ENCODE results near the gene MBNL2.

The MBNL2 gene

GRCh38 chr13:97194479-97194878 lies 27.7 kb upstream of the MBNL2 start:
- H3K4me1 ChIP-seq (ENCODE audit: low read depth, poor library complexity, severe bottlenecking), result no peaks in the 10 kb centered on the region
- H3K4me2 ChIP-seq, result no peak overlapping the region
- no peak for TF ChIP-seq CTCF (conservative IDR thresholded peaks at IDR 0.05; ENCODE audit: low read depth, low read length)
- H3K9ac ChIP-seq, result no peak overlapping the region
- H4K20me1 ChIP-seq (ENCODE audit: insufficient read depth), result no peaks in the 10 kb centered on the region
- no peak overlapping the region for H3K27ac ChIP-seq
- no peak overlapping the region for H2AFZ ChIP-seq (ENCODE audit: low read depth)
- no peaks in the 10 kb centered on the region for H3K79me2 ChIP-seq (ENCODE audit: insufficient read depth, low read depth)
- H3K27me3 ChIP-seq (ENCODE audit: insufficient read depth, low read depth), result no peaks in the 10 kb centered on the region
- no peaks in the 10 kb centered on the region for H3K36me3 ChIP-seq (ENCODE audit: insufficient read depth)
- H3K4me3 ChIP-seq (IDR thresholded peaks at IDR 0.05; ENCODE audit: insufficient read depth, low read depth, low read length), result no peak overlapping the region

DNA sequence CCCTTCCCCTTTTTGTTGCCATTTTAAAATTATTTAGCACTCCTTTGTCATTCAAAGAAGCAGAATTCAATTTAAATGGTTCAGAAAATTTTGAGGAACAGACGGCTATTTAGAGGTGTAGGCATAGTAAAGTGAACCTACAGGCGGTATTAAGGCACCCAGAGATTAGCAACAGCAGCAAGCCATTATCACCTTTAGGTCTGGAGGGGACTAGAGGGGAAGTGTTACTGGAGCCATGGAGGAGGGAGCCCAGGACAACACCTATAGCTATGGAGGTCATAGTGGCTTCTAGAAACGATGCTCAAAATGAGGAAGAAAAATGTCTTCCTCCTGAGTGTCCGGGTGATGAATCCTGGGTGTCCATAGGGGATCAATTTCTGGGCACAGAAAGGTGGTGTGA lies 25.8 kb upstream of the MBNL2 start:
- H2AFZ ChIP-seq (ENCODE audit: low read depth), result no peak overlapping the region
- H3K4me2 ChIP-seq, result no peak overlapping the region
- H3K36me3 ChIP-seq (ENCODE audit: insufficient read depth), result no peaks in the 10 kb centered on the region
- H3K27me3 ChIP-seq (ENCODE audit: insufficient read depth, low read depth), result no peaks in the 10 kb centered on the region
- no peaks in the 10 kb centered on the region for H3K79me2 ChIP-seq (ENCODE audit: insufficient read depth, low read depth)
- no peaks in the 10 kb centered on the region for H3K4me1 ChIP-seq (ENCODE audit: low read depth, poor library complexity, severe bottlenecking)
- H3K4me3 ChIP-seq (IDR thresholded peaks at IDR 0.05; ENCODE audit: insufficient read depth, low read depth, low read length), result no peak overlapping the region
- H3K27ac ChIP-seq, result no peak overlapping the region
- no peaks in the 10 kb centered on the region for H4K20me1 ChIP-seq (ENCODE audit: insufficient read depth)
- no peak for TF ChIP-seq CTCF (conservative IDR thresholded peaks at IDR 0.05; ENCODE audit: low read depth, low read length)
- no peak overlapping the region for H3K9ac ChIP-seq

GRCh38 chr13:97198753-97199152 lies 23.4 kb upstream of the MBNL2 start:
- no peaks in the 10 kb centered on the region for H3K4me1 ChIP-seq (ENCODE audit: low read depth, poor library complexity, severe bottlenecking)
- H3K27me3 ChIP-seq (ENCODE audit: insufficient read depth, low read depth), result no peaks in the 10 kb centered on the region
- no peak overlapping the region for H2AFZ ChIP-seq (ENCODE audit: low read depth)
- TF ChIP-seq CTCF (conservative IDR thresholded peaks at IDR 0.05; ENCODE audit: low read depth, low read length), result no peak
- H3K4me3 ChIP-seq (IDR thresholded peaks at IDR 0.05; ENCODE audit: insufficient read depth, low read depth, low read length), result no peak overlapping the region
- no peaks in the 10 kb centered on the region for H4K20me1 ChIP-seq (ENCODE audit: insufficient read depth)
- no peak overlapping the region for H3K9ac ChIP-seq
- no peaks in the 10 kb centered on the region for H3K36me3 ChIP-seq (ENCODE audit: insufficient read depth)
- no peak overlapping the region for H3K27ac ChIP-seq
- H3K4me2 ChIP-seq, result no peak overlapping the region
- no peaks in the 10 kb centered on the region for H3K79me2 ChIP-seq (ENCODE audit: insufficient read depth, low read depth)

GRCh38 chr13:97199451-97199850 lies 22.7 kb upstream of the MBNL2 start:
- no peak for TF ChIP-seq CTCF (conservative IDR thresholded peaks at IDR 0.05; ENCODE audit: low read depth, low read length)
- H3K4me1 ChIP-seq (ENCODE audit: low read depth, poor library complexity, severe bottlenecking), result no peaks in the 10 kb centered on the region
- H3K79me2 ChIP-seq (ENCODE audit: insufficient read depth, low read depth), result no peaks in the 10 kb centered on the region
- no peaks in the 10 kb centered on the region for H4K20me1 ChIP-seq (ENCODE audit: insufficient read depth)
- H3K27ac ChIP-seq, result no peak overlapping the region
- H3K4me3 ChIP-seq (IDR thresholded peaks at IDR 0.05; ENCODE audit: insufficient read depth, low read depth, low read length), result no peak overlapping the region
- no peaks in the 10 kb centered on the region for H3K27me3 ChIP-seq (ENCODE audit: insufficient read depth, low read depth)
- no peak overlapping the region for H3K4me2 ChIP-seq
- no peaks in the 10 kb centered on the region for H3K36me3 ChIP-seq (ENCODE audit: insufficient read depth)
- no peak overlapping the region for H3K9ac ChIP-seq
- H2AFZ ChIP-seq (ENCODE audit: low read depth), result no peak overlapping the region

Measured in KMS-11 (cell line).